HG02970 (cell line): ENCODE results near the gene CHRNE.
"Not testable (repeated sequence)": the region's sequence is repeated elsewhere in the genome, so short reads cannot be mapped to it uniquely, and the experiment has no call there.

Experiments
- ATAC-seq: cut with Tn5 transposase; IDR thresholded peaks from one replicate; pipeline ENCODE4 v1.9.1; 2021; ENCODE audit warnings: mild to moderate bottlenecking, moderate library complexity, moderate number of reproducible peaks; ENCODE audit not compliant: unreplicated experiment, low FRiP score

The CHRNE gene

GRCh38 chr17:4939796-4940554 lies 37.1 kb upstream of the CHRNE start, which contains the start of the genes RNF167 and SLC25A11:
RNF167 (plus strand) TSS chr17:4940268; CDS start chr17:4940910, 642 bp downstream.
SLC25A11 (minus strand) TSS chr17:4940046; CDS start chr17:4939910, 136 bp downstream.
- peak; percentile 81 for ATAC-seq

GRCh38 chr17:4939546-4939795 lies 36.6 kb upstream of the CHRNE start:
- ATAC-seq: no peak

GRCh38 chr17:4938688-4939545 lies 36.0 kb upstream of the CHRNE start:
- no peak for ATAC-seq

GRCh38 chr17:4938069-4938491 lies 35.2 kb upstream of the CHRNE start:
- no peak for ATAC-seq

GRCh38 chr17:4937553-4937952 lies 34.7 kb upstream of the CHRNE start:
- ATAC-seq: no peak

- ATAC-seq: no peak
Observed at GRCh38 chr17:4936436-4936835, 33.5 kb upstream of the CHRNE start.

GRCh38 chr17:4935650-4936049 lies 32.8 kb upstream of the CHRNE start:
- no peak for ATAC-seq

GRCh38 chr17:4934173-4934979 lies 31.5 kb upstream of the CHRNE start:
- no peak for ATAC-seq

- no peak for ATAC-seq
Observed at GRCh38 chr17:4933646-4934045, 30.7 kb upstream of the CHRNE start.

GRCh38 chr17:4932756-4933155 lies 29.9 kb upstream of the CHRNE start:
- no peak for ATAC-seq

GRCh38 chr17:4931963-4932362 lies 29.1 kb upstream of the CHRNE start, which contains the start of gene GP1BA:
GP1BA (plus strand) TSS chr17:4932277; CDS start chr17:4932605, 328 bp downstream.
- ATAC-seq: no peak

GRCh38 chr17:4928881-4929280 lies 26.0 kb upstream of the CHRNE start:
- ATAC-seq: no peak

- ATAC-seq: not testable (repeated sequence)
Observed at GRCh38 chr17:4926577-4927335, 23.9 kb upstream of the CHRNE start.

- no peak for ATAC-seq
Observed at GRCh38 chr17:4921320-4921719, 18.4 kb upstream of the CHRNE start.

GRCh38 chr17:4920351-4921048 lies 17.6 kb upstream of the CHRNE start:
- no peak for ATAC-seq

GRCh38 chr17:4919511-4920047 lies 16.7 kb upstream of the CHRNE start:
- no peak for ATAC-seq

- ATAC-seq: not testable (repeated sequence)
Observed at GRCh38 chr17:4914551-4914950, 11.7 kb upstream of the CHRNE start.

- no peak for ATAC-seq
Observed at GRCh38 chr17:4913994-4914393, 11.1 kb upstream of the CHRNE start.
